HG02870 (cell line): ENCODE results near the gene EPN2.

Experiments used
- ATAC-seq: cut with Tn5 transposase; IDR thresholded peaks from one replicate; pipeline ENCODE4 v1.9.1; 2021; ENCODE audit warnings: mild to moderate bottlenecking, moderate library complexity; ENCODE audit not compliant: unreplicated experiment

EPN2 gene

GRCh38 chr17:19307521-19307920 is 70.4 kb downstream of the EPN2 start:
- ATAC-seq: no peak

- no peak for ATAC-seq
Observed at GRCh38 chr17:19308398-19308797, 71.2 kb downstream of the EPN2 start.

DNA sequence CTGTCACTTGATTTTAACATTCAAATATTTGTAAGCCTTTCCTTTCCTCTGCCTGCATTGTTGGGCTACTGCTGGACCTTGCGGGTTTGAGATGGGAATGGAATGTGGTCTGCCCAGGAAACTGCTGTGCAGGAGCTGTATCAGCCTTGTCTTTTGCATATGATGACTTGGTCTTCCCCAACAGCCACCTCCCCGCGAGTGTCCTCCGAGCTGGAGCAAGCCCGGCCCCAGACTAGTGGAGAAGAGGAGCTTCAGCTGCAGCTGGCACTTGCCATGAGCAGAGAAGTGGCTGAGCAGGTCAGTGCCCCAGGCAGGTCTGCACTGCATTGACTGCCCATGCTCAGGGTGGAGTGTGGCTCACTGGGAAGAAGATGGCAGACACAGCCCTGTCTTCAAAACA is 72.5 kb downstream of the EPN2 start:
- ATAC-seq: no peak

GRCh38 chr17:19310151-19310550 is 73.0 kb downstream of the EPN2 start:
- ATAC-seq: no peak

DNA sequence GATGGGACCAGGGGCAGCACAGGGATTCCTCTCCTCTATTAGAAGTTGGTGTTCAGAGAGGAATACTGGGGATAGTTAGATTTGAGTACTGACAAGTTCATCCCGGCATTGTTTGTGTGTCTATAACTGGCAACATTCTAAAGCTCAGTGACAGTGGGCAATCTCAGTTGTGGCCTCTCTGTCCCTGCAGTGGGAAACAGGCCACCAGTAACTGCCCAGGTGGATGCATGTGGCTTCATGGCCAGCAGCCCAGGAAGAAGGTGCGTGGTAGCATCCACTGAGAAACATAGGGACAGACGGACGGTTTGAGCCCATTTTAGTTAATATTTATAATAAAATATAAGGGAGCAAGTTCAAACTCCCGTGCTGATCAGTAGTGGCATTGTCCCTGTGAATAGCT is 73.8 kb downstream of the EPN2 start:
- ATAC-seq: no peak

- no peak for ATAC-seq
Observed at GRCh38 chr17:19311421-19312215, 74.5 kb downstream of the EPN2 start.

GRCh38 chr17:19312406-19312805 is 75.2 kb downstream of the EPN2 start:
- no peak for ATAC-seq

GRCh38 chr17:19313066-19313745 is 76.0 kb downstream of the EPN2 start:
- no peak for ATAC-seq

- ATAC-seq: no peak
Observed at GRCh38 chr17:19313746-19314651, 76.8 kb downstream of the EPN2 start.

DNA sequence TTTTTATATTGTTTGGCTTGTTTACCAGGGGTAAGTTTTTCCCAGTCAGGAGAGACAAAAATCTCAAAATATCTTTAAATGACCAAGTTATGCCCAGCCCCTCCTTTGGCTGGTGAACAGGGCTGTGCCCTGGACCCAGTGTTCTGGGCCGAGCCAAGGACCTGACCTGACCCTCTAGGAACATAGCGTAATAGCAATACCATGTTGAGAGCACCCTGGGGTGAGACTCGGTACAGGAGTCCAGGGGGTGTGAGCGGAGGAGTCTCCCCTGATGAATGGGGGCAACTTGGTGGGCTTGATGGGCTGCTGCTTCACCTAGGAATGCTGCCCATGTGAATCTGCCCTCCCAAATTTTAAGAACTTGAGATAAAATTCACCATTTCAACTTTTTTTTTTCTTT is 77.9 kb downstream of the EPN2 start:
- ATAC-seq: no peak

DNA sequence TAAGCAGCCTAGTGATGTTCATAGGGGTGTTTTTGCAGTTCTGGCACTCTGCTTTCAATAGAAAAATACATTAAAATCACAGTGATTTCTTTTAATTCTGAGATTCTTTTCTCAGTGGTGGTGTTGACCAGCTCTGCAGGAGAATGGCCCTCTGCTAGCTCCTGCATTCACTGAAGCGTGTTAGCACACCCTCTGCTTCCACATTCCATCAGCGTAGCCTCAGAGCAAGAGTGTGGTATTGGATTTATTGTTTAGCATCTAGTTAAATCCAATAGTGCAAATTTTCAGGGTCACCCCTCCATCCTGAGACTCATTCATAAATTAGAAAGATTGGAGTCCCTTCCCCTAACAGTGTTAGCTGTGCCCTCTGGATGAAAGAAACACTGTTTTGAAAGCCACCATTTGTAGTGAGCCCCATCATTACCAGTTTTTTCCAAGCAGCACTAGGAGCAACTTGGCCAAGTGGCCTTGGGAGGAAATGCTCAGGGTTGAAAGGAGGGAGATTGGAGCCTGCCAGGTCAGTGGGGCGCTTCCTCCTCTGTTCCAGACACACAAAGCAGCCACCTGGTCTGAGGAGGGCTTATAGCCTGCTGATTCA is 79.7 kb downstream of the EPN2 start:
- ATAC-seq: no peak

GRCh38 chr17:19317359-19318095 is 80.4 kb downstream of the EPN2 start:
- no peak for ATAC-seq

- ATAC-seq: no peak
Observed at GRCh38 chr17:19318611-19319010, 81.4 kb downstream of the EPN2 start.

DNA sequence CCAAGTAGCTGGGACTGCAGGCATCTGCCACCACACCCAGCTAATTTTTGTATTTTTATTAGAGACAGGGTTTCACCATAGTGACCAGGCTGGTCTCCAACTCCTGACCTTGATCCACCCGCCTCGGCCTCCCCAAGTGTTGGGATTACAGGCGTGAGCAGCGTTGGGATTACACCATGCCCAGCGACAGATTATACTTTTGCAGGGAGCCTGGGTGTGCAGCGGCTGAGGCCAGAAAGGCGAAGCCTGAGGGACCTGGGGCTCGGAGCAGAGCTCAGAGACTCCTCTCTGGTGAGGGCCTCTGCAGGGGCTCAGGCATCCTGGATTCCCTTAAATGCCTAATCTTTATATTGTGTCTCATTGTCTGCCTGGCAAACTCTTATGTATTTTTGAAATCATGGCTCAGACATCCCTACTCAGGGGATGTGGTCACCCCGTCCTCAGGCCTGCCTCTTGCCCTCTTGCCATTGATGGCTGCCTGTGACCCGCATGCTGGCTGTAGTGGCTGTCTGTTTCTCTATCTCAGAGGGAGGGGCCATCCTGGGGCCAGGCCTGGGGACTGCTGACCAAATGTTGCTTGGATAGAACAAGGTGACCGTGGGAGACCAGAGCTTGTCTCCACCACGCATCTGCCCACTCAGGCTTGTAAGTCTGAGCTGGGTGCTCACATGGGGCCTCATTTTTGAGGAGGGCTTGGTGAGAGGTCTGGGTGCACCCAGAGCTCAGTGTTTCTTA is 82.8 kb downstream of the EPN2 start:
- no peak for ATAC-seq

DNA sequence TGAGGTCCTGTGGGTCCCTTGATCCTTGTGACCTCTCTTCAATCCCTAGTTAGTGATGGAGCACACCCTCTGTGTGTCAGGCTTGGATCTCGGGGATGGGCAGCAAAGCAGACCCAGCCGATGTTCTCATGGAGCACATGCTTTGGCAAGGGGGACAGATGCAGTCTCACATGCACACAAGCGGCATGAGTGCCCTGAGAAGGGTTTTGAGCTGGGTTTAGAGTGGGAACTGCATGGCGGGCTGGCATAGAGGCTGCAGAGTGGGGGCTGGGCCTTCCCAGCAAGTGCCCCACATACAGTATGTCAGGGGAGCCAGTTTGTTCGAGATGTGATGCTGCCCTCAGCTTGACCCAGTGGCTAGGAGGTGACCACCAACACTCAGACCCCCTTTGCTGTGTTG is 83.7 kb downstream of the EPN2 start:
- no peak for ATAC-seq

DNA sequence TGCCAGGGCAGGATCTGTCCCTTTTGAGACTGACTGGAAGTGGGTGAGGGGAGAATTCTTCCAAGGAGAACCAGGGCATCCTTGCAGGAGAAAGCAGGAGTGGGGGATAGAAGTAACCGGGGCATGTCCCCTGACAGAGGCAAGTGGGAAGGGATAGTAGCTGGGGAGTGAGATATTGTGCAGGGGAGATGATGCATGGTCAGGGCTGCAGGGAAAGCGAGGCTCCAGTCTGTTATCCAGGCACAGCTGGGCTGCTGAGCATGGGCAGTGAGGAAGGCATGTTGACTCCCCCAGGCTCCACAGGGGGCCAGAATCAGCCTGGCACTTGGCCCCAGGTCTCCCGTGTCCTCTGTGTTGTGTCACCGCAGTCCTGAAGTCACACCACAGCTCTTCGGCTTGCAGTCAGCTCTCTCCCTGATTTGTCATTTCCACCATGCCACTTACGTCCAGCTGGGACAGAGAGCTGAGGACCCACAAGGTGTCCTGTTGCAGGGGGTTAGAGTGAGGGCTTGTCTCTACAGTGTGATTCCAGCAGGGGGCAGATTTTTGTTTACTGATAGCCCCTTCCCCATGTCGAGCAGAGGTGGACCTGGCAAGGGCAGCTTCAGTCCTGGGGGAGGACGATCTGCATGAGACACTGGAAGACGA is 84.4 kb downstream of the EPN2 start:
- no peak for ATAC-seq

- ATAC-seq: no peak
Observed at GRCh38 chr17:19322129-19322505, 85.0 kb downstream of the EPN2 start.

DNA sequence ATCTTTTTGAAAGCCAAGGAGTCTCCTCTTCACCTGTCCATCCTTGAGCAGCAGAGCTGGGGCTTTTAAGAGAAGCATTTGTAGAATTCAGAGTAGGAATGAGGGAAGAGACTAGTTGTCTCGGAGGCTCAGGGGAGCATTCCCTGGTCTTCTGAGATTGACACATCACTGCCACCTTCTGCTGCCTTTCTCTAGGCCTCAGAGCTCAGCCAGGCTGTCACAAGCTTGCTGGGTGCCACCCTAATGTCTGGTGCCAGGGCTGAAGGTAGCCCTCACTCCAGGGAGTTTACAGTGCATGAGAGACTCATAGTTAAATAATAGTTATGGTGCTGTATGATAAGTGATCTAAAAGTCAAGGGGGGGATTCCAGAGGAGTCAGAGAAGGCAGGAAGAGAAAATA is 85.7 kb downstream of the EPN2 start:
- no peak for ATAC-seq

- ATAC-seq: no peak
Observed at GRCh38 chr17:19325542-19325941, 88.4 kb downstream of the EPN2 start.
